PC-3 (cell line): ENCODE results near the gene SRPK3. TPM values are rescaled to one million over a fixed set of nuclear protein-coding genes. Genes with fewer than 3 reads are reported as not detected.

ENCODE experiments used
- ATAC-seq: fragments of 200-7000 bp; cut with Tn5 transposase; 2 replicates; pipeline ENCODE4 v1.9.1; 2020; ENCODE audit warnings: mild to moderate bottlenecking, moderate library complexity
- BruUV-seq: library from RNA; stranded (reverse); fragments of 400-500 nt; replicated peaks from 2 replicates; lab custom pipeline; 2021; lab: Mats Ljungman, UMichigan
- CTCF ChIA-PET: fragments of 300-600 bp; sonication (Branson Sonifier 250); formaldehyde crosslinking; loops from one replicate; lab custom pipeline; 2022; ENCODE audit warnings: antibody characterized with exemption; lab: Charles Lee
- POLR2A ChIA-PET: fragments of 300-600 bp; sonication (Branson Sonifier 250); formaldehyde crosslinking; loops from one replicate; lab custom pipeline; 2022; ENCODE audit warnings: antibody characterized with exemption; ENCODE audit not compliant: unreplicated experiment; lab: Charles Lee
- DNase-seq: peaks from one replicate; pipeline ENCODE4 v3.0.0-alpha.2; 2015
- H2AFZ ChIP-seq: fragments of 300-600 bp; sonication (generic); 2 replicates; pipeline ENCODE4 v1.6.0; 2016; ENCODE audit warnings: antibody characterized with exemption, low read length
- H3F3A ChIP-seq: fragments of 300-600 bp; sonication (generic); one replicate; pipeline ENCODE4 v1.6.0; 2017; ENCODE audit warnings: antibody characterized with exemption, low read length, control low read depth, mild to moderate bottlenecking; ENCODE audit not compliant: unreplicated experiment
- H3K27ac ChIP-seq: fragments of 300-600 bp; sonication (generic); 2 replicates; pipeline ENCODE4 v1.5.1; 2016; ENCODE audit warnings: mild to moderate bottlenecking, low read length
- H3K27me3 ChIP-seq: fragments of 300-600 bp; sonication (generic); 2 replicates; pipeline ENCODE4 v1.6.1; 2016; ENCODE audit warnings: low read length, mixed read lengths
- H3K36me3 ChIP-seq: fragments of 300-600 bp; sonication (generic); 2 replicates; pipeline ENCODE4 v1.6.1; 2016; ENCODE audit warnings: low read depth, mixed run types, low read length, mixed read lengths
- H3K4me1 ChIP-seq: fragments of 300-600 bp; sonication (generic); 2 replicates; pipeline ENCODE4 v1.5.1; 2016; ENCODE audit warnings: low read length; ENCODE audit not compliant: insufficient read depth
- H3K4me2 ChIP-seq: fragments of 300-600 bp; sonication (generic); 2 replicates; pipeline ENCODE4 v1.6.0; 2016; ENCODE audit warnings: low read length
- H3K4me3 ChIP-seq: fragments of 300-600 bp; sonication (generic); 2 replicates; pipeline ENCODE4 v1.5.1; 2016; ENCODE audit warnings: mild to moderate bottlenecking, low read length, mixed read lengths
- H3K79me2 ChIP-seq: fragments of 300-600 bp; sonication (generic); 2 replicates; pipeline ENCODE4 v1.6.1; 2017; ENCODE audit warnings: low read length, mixed read lengths
- H3K9ac ChIP-seq: fragments of 300-600 bp; sonication (generic); 2 replicates; pipeline ENCODE4 v1.6.0; 2016; ENCODE audit warnings: mild to moderate bottlenecking, low read length
- H3K9me2 ChIP-seq: fragments of 300-600 bp; sonication (generic); replicated peaks from 2 replicates; pipeline ENCODE4 v1.6.1; 2016; ENCODE audit warnings: mixed run types, low read length, mixed read lengths
- H3K9me3 ChIP-seq: fragments of 300-600 bp; sonication (generic); 2 replicates; pipeline ENCODE4 v1.6.1; 2016; ENCODE audit warnings: low read length, mixed read lengths
- H4K20me1 ChIP-seq: fragments of 300-600 bp; sonication (generic); 2 replicates; pipeline ENCODE4 v1.6.1; 2016; ENCODE audit warnings: low read length, mixed read lengths
- EZH2 ChIP-seq: fragments of 300-600 bp; sonication (generic); IDR thresholded peaks from one replicate; pipeline ENCODE4 v1.6.1; 2017; ENCODE audit warnings: antibody characterized with exemption, mild to moderate bottlenecking, low read length; ENCODE audit not compliant: unreplicated experiment
- EZH2phosphoT487 ChIP-seq: fragments of 300-600 bp; sonication (generic); IDR thresholded peaks from 2 replicates; pipeline ENCODE4 v1.6.1; 2018; ENCODE audit warnings: mild to moderate bottlenecking, antibody characterized with exemption, low read length, borderline replicate concordance
- intact Hi-C: fragments of 100-400 bp; cut with micrococcal nuclease; formaldehyde crosslinking; loops from 2 replicates; pipeline ENCODE4 v1.9.0; 2023
- total RNA-seq: library from RNA; depleted of rRNA; stranded (reverse); fragments of >200 nt; gene quantifications from 2 replicates; pipeline ENCODE4 v1.2.3, GENCODE V29; 2014
- TF ChIP-seq, protein P1 (sequence below): fragments of 300-600 bp; sonication (generic); conservative IDR thresholded peaks from 2 replicates; pipeline ENCODE4 v1.5.1; 2017; ENCODE audit warnings: antibody characterized with exemption, low read depth, mild to moderate bottlenecking, low read length

The SRPK3 gene
- total RNA-seq, 1 experiment from 2014 or later, result 1.5 TPM

DNA sequence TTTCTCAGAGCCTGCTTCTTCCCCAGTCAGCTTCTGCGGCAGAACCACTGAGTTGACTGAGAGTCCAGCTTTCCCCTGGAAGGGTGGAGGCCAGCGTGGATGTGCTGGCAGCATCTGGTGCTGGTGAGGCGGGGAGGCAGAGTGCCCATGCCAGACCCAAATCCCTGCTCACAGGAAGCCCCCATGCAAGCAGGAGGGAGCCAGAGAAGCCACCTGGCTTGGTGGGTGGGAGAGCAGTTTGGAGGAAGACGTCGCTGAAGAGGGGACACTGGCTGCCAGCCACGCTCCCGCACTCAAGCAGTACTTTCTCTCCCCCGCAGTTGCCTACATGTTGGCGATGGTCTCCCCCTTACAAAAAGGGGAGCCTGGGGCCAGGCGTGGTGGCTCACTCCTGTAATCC is 43.5 kb downstream of the SRPK3 start:
- H3K27ac ChIP-seq, result no peak overlapping the region
- ATAC-seq, result no peak
- no peaks in the 10 kb centered on the region for H3K9me2 ChIP-seq
- no TSS peak for BruUV-seq
- intact Hi-C loops, result no loop called here
- no peaks in the 10 kb centered on the region for H3K9me3 ChIP-seq
- no peaks in the 10 kb centered on the region; the same call in 1 of the 2 replicates for H3K4me1 ChIP-seq
- peaks cover 23% of the 10 kb centered on the region for H3K27me3 ChIP-seq
- no peak for DNase-seq
- H3F3A ChIP-seq, result no peaks in the 10 kb centered on the region
- CTCF ChIA-PET, result no interaction called here
- POLR2A ChIA-PET, result no interaction called here
- H3K4me3 ChIP-seq, result no peak overlapping the region
- TF ChIP-seq EZH2phosphoT487, result no peak
- TF ChIP-seq, protein P1, sequence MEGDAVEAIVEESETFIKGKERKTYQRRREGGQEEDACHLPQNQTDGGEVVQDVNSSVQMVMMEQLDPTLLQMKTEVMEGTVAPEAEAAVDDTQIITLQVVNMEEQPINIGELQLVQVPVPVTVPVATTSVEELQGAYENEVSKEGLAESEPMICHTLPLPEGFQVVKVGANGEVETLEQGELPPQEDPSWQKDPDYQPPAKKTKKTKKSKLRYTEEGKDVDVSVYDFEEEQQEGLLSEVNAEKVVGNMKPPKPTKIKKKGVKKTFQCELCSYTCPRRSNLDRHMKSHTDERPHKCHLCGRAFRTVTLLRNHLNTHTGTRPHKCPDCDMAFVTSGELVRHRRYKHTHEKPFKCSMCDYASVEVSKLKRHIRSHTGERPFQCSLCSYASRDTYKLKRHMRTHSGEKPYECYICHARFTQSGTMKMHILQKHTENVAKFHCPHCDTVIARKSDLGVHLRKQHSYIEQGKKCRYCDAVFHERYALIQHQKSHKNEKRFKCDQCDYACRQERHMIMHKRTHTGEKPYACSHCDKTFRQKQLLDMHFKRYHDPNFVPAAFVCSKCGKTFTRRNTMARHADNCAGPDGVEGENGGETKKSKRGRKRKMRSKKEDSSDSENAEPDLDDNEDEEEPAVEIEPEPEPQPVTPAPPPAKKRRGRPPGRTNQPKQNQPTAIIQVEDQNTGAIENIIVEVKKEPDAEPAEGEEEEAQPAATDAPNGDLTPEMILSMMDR, result no peak
- no peaks in the 10 kb centered on the region for H3K79me2 ChIP-seq
- H3K4me2 ChIP-seq, result no peak overlapping the region
- no peaks in the 10 kb centered on the region for H4K20me1 ChIP-seq
- H3K36me3 ChIP-seq, result no peaks in the 10 kb centered on the region
- no peak overlapping the region for H3K9ac ChIP-seq
- no peak overlapping the region for H2AFZ ChIP-seq

GRCh38 chrX:153825042-153825441 is 44.2 kb downstream of the SRPK3 start:
- POLR2A ChIA-PET, result no interaction called here
- H2AFZ ChIP-seq, result no peak overlapping the region
- no peak overlapping the region for H3K4me2 ChIP-seq
- no peak for TF ChIP-seq EZH2phosphoT487
- TF ChIP-seq EZH2, result no peak
- TF ChIP-seq, protein P1, result no peak
- ATAC-seq (no peak), DNase-seq (no peak)
- no peaks in the 10 kb centered on the region for H3F3A ChIP-seq
- H4K20me1 ChIP-seq, result no peaks in the 10 kb centered on the region
- BruUV-seq, result no TSS peak
- CTCF ChIA-PET, result no interaction called here
- no peaks in the 10 kb centered on the region for H3K9me2 ChIP-seq
- no peaks in the 10 kb centered on the region for H3K36me3 ChIP-seq
- no peaks in the 10 kb centered on the region for H3K9me3 ChIP-seq
- H3K27ac ChIP-seq, result no peak overlapping the region
- H3K4me3 ChIP-seq, result no peak overlapping the region
- no peaks in the 10 kb centered on the region for H3K79me2 ChIP-seq
- intact Hi-C loops, result no loop called here
- H3K27me3 ChIP-seq, result peaks cover 30% of the 10 kb centered on the region
- H3K9ac ChIP-seq, result no peak overlapping the region
- H3K4me1 ChIP-seq, result no peaks in the 10 kb centered on the region

GRCh38 chrX:153827016-153827415 is 46.2 kb downstream of the SRPK3 start:
- no peaks in the 10 kb centered on the region for H3K9me2 ChIP-seq
- no peak overlapping the region for H2AFZ ChIP-seq
- ChIA-PET CTCF (no interaction called here), POLR2A (no interaction called here)
- no peak overlapping the region for H3K4me2 ChIP-seq
- TF ChIP-seq EZH2, result no peak
- no peak for TF ChIP-seq EZH2phosphoT487
- TF ChIP-seq, protein P1, result no peak
- H3F3A ChIP-seq, result no peaks in the 10 kb centered on the region
- H3K79me2 ChIP-seq, result no peaks in the 10 kb centered on the region
- H4K20me1 ChIP-seq, result no peaks in the 10 kb centered on the region
- intact Hi-C loops, result no loop called here
- ATAC-seq (no peak), DNase-seq (no peak)
- no peaks in the 10 kb centered on the region for H3K4me1 ChIP-seq
- H3K9ac ChIP-seq, result no peak overlapping the region
- no TSS peak for BruUV-seq
- no peaks in the 10 kb centered on the region for H3K36me3 ChIP-seq
- no peak overlapping the region for H3K27ac ChIP-seq
- peaks cover 44% of the 10 kb centered on the region for H3K27me3 ChIP-seq
- H3K9me3 ChIP-seq, result no peaks in the 10 kb centered on the region
- no peak overlapping the region for H3K4me3 ChIP-seq
